ENCODE results near the gene PKD2L2.
"Not testable (repeated sequence)": the region's sequence is repeated elsewhere in the genome, so short reads cannot be mapped to it uniquely, and the experiment has no call there.

PKD2L2 gene

GRCh38 chr5:137888863-137889759 is at the start of gene PKD2L2:
Gene PKD2L2 (plus strand): TSS chr5:137889457. CDS start chr5:137889492, 35 bp downstream.
- peak; percentile 69 for DNase-seq (ENCODE audit: low read depth)

- no peak for DNase-seq (ENCODE audit: low read depth)
Observed at GRCh38 chr5:137842296-137842695, 47.0 kb upstream of the PKD2L2 start.

GRCh38 chr5:137843676-137844299 is 45.5 kb upstream of the PKD2L2 start:
- no peak for DNase-seq (ENCODE audit: low read depth)

- DNase-seq (ENCODE audit: low read depth): no peak
Observed at GRCh38 chr5:137845472-137845871, 43.8 kb upstream of the PKD2L2 start.

- DNase-seq (ENCODE audit: low read depth): no peak
Observed at GRCh38 chr5:137847687-137848086, 41.6 kb upstream of the PKD2L2 start.

- DNase-seq (ENCODE audit: low read depth): not testable (repeated sequence)
Observed at GRCh38 chr5:137853165-137853564, 36.1 kb upstream of the PKD2L2 start.

GRCh38 chr5:137856201-137856600 is 33.1 kb upstream of the PKD2L2 start:
- DNase-seq (ENCODE audit: low read depth): no peak

GRCh38 chr5:137856916-137857862 is 32.1 kb upstream of the PKD2L2 start:
- DNase-seq (ENCODE audit: low read depth): no peak

GRCh38 chr5:137858223-137858916 is 30.9 kb upstream of the PKD2L2 start:
- no peak for DNase-seq (ENCODE audit: low read depth)

GRCh38 chr5:137858954-137859353 is 30.3 kb upstream of the PKD2L2 start:
- no peak for DNase-seq (ENCODE audit: low read depth)

- no peak for DNase-seq (ENCODE audit: low read depth)
Observed at GRCh38 chr5:137862251-137862650, 27.0 kb upstream of the PKD2L2 start.

GRCh38 chr5:137863653-137864052 is 25.6 kb upstream of the PKD2L2 start:
- DNase-seq (ENCODE audit: low read depth): not testable (repeated sequence)

GRCh38 chr5:137866541-137867388 is 22.5 kb upstream of the PKD2L2 start:
- DNase-seq (ENCODE audit: low read depth): no peak

- no peak for DNase-seq (ENCODE audit: low read depth)
Observed at GRCh38 chr5:137867664-137868063, 21.6 kb upstream of the PKD2L2 start, which contains the start of gene MYOT. Gene MYOT (plus strand): TSS chr5:137867860. CDS start chr5:137870652, 2,792 bp downstream.

- DNase-seq (ENCODE audit: low read depth): no peak
Observed at GRCh38 chr5:137870647-137871339, 18.5 kb upstream of the PKD2L2 start.

- DNase-seq (ENCODE audit: low read depth): no peak
Observed at GRCh38 chr5:137871571-137871970, 17.7 kb upstream of the PKD2L2 start.

GRCh38 chr5:137872466-137872865 is 16.8 kb upstream of the PKD2L2 start:
- DNase-seq (ENCODE audit: low read depth): no peak

GRCh38 chr5:137876101-137876500 is 13.2 kb upstream of the PKD2L2 start:
- DNase-seq (ENCODE audit: low read depth): no peak

- DNase-seq (ENCODE audit: low read depth): no peak
Observed at GRCh38 chr5:137880313-137880712, 8.9 kb upstream of the PKD2L2 start.

GRCh38 chr5:137887831-137888230 is 1.4 kb upstream of the PKD2L2 start:
- DNase-seq (ENCODE audit: low read depth): no peak

All from stimulated activated CD8-positive, alpha-beta memory T cell treated with anti-CD3 and anti-CD28 coated beads, Interleukin-12 subunit alpha, Interleukin-12 subunit beta, amount 100 ng/mL, for 4 hours (primary cell).